LNCAP (cell line): ENCODE measurements around the gene IZUMO1.

Source experiments
- TF ChIP-seq, protein P1 (sequence below): fragments of 450-650 bp; IDR thresholded peaks from 2 replicates; pipeline ENCODE4 v1.5.1; 2017; ENCODE audit warnings: mild to moderate bottlenecking

IZUMO1 gene

DNA sequence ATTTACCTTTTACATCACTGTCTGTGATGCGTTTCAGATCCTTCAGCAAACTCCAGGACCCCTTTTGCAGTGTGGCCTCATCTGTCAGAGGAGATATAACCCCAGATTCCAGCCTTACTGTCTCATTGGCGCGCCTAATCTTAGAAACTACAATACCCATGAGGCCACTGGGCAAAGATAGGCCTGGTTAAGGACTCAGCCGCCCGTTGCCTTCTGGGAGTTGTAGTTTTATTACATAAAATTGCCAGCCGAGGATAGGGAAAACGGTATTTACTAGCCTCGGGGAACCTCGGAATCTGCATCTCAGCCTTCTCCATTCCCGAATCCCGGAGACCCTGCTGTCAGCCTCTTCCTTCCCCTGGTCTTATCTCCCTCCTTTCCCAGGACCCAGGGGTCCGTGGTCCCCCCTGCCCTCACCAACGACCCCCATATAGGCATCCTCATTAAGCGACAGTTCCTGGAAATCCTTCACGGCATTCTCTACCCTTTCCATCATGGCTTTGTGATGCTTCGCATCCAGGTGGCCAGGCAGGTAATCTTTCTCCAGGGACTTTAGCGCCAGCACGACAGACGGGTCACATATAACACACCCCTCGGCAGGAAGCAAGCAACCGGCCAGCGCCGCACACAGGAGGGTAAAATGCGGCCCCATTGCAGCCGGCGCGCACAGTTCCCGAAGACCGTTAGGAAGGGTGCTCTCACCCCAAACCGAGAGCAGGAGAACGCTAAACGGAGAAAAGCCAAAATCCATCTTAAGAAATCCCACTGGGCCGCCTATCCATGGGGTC, 1.3 kb downstream of the IZUMO1 start:
- TF ChIP-seq, protein P1, sequence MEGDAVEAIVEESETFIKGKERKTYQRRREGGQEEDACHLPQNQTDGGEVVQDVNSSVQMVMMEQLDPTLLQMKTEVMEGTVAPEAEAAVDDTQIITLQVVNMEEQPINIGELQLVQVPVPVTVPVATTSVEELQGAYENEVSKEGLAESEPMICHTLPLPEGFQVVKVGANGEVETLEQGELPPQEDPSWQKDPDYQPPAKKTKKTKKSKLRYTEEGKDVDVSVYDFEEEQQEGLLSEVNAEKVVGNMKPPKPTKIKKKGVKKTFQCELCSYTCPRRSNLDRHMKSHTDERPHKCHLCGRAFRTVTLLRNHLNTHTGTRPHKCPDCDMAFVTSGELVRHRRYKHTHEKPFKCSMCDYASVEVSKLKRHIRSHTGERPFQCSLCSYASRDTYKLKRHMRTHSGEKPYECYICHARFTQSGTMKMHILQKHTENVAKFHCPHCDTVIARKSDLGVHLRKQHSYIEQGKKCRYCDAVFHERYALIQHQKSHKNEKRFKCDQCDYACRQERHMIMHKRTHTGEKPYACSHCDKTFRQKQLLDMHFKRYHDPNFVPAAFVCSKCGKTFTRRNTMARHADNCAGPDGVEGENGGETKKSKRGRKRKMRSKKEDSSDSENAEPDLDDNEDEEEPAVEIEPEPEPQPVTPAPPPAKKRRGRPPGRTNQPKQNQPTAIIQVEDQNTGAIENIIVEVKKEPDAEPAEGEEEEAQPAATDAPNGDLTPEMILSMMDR, result no peak

GRCh38 chr19:48742096-48742495, 4.6 kb downstream of the IZUMO1 start:
- TF ChIP-seq, protein P1, result no peak

- TF ChIP-seq, protein P1, result no peak
Observed at GRCh38 chr19:48741129-48741999, 5.3 kb downstream of the IZUMO1 start.

GRCh38 chr19:48740164-48740972, 6.3 kb downstream of the IZUMO1 start, which contains the start of gene RASIP1:
Gene RASIP1, minus strand, starts transcription at chr19:48740610. Its CDS starts 328 bp downstream, at chr19:48740282.
- TF ChIP-seq, protein P1, result no peak

DNA sequence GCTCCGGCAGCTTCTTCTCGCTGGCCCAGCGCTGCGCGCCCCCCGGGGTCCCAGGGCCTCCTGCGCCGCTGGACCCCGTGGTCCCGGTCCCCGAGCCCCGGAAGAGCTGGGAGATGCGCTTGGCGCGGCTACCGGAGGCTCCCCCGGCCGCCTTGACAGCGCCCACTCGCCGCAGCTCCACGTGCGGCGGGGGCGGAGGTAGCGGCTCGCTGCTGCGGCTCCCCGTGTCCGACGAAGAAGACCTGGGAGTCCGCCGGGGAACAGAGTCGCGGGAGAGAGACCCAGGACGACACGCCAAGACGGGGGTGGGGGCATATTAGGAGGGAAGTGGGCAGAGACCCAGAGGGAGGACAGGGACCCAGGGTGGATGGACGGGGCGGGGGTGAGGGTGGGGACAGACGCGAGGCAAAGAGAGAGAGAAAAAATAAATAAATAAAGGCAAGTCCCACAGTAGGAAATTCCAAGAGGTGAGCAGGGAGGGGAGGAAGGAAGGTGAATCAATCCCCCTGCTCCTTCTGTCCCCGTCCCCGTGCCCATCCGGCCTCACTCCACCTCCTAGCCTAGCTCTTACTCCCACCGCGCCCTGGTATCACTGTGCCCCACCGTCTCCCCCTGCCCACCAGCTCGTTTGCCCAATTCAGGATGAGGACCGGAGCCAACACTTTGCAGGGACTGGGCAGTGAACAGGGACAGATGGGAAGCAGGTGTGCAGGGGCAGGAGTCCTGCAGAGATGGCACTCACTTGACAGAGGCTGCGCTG, 7.1 kb downstream of the IZUMO1 start:
- TF ChIP-seq, protein P1, result no peak

GRCh38 chr19:48738557-48739403, 7.9 kb downstream of the IZUMO1 start:
- TF ChIP-seq, protein P1, result peak; percentile 47
